ENCODE data around the gene FHIT. TPM values are rescaled to one million over a fixed set of nuclear protein-coding genes. Genes with fewer than 3 reads are reported as not detected.
A peak's percentile ranks its signal among the peaks of the same experiment; 100 is the strongest.

The FHIT gene
- total RNA-seq, 2 experiments from 2014 or later = 86.0 to 90.6 TPM

DNA sequence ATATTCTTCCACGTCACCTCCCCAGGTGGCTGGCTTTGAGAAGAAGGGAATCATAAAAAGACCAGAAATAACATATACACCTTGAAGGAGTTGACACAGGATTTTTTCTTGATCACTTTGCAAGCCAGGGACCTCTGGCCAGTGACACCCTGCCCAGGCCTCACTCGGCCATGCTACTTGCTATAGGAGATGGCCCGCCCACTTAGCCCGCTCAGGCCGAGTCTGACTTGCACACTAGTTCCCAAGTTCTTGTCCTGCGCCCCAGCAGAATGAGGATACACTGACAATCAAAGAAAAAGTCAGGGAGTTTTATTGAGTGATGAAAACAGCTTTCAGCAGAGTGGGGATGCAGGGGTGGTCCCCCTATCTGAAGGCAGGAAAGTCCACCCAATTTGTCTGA, 1155.3 kb downstream of the FHIT start:
- intact Hi-C loops (cut with DNase I, micrococcal nuclease) = no loop called here
- Histone ChIP-seq H3K4me3 (ENCODE audit: low read length) (no peak overlapping the region), H3K27ac (ENCODE audit: low read depth in 1 of 2, low read length in 2 of 2) (no peak overlapping the region), H3K4me1 (ENCODE audit: insufficient read depth, low read length) (peaks cover 4% of the 10 kb centered on the region), H3K27me3 (ENCODE audit: control insufficient read depth in 1 of 2, insufficient read depth in 2 of 2, low read length in 2 of 2) (no peaks in the 10 kb centered on the region), H3K36me3 (ENCODE audit: insufficient read depth, low read length) (no peaks in the 10 kb centered on the region), H3K9me3 (ENCODE audit: control insufficient read depth in 1 of 2, insufficient read depth in 1 of 2, low read length in 2 of 2) (no peaks in the 10 kb centered on the region)
- ATAC-seq (ENCODE audit: poor library complexity) (no peak), DNase-seq (no peak)
- TF ChIP-seq CTCF (IDR thresholded peaks at IDR 0.05) = no peak
- no peaks in the 10 kb centered on the region for H3K27me3 Mint-ChIP-seq
- H3K27ac Mint-ChIP-seq = no peak overlapping the region
- H3K9me3 Mint-ChIP-seq = no peaks in the 10 kb centered on the region
- CTCF ChIA-PET = no interaction called here
- POLR2A ChIA-PET = interaction anchor here (0.8 to 1.6 kb wide), 4 partner anchors 9 to 85 kb away, joined by 3 to 6 read pairs (median 4); no protein-coding TSS in a partner anchor
- peaks cover 40% of the 10 kb centered on the region for H3K4me1 Mint-ChIP-seq (ENCODE audit: low read depth)
- H3K36me3 Mint-ChIP-seq (ENCODE audit: low read depth) = no peaks in the 10 kb centered on the region
- H3K4me3 Mint-ChIP-seq = no peak overlapping the region

GRCh38 chr3:60095516-60095915, 1155.7 kb downstream of the FHIT start:
- CTCF ChIA-PET = no interaction called here

DNA sequence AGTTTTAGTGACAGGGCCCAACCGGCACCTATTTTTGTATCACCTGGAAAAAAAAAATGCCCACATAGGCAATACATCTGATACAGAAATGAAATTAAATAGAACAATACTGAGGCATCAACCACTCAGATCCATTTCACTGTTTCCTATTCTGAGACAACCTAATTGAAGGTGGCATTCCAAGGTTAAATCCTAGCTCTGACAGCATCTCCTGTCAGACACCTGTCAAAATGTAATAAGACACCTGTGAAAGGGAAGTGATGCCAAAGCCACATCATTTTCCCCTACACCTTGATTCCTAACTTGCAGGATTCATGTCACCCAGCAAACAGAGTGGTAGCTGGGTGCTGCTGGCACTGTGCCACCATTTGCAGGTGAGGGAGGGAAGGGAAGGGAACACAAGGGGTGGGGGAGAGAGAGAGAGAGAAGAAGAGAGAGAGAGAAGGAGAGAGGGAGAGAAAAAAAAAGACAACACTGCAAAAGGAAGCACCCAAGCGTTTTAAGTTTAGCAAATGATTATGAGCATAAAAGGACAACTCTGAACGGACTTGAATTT, 1156.8 kb downstream of the FHIT start:
- no peaks in the 10 kb centered on the region for H3K9me3 Mint-ChIP-seq
- ATAC-seq (ENCODE audit: poor library complexity) = peak; percentile 29
- peak overlapping the region; percentile 58 for H3K27ac Mint-ChIP-seq
- intact Hi-C loops (cut with DNase I, micrococcal nuclease) = no loop called here
- no peak overlapping the region for H3K27ac ChIP-seq (ENCODE audit: low read depth in 1 of 2, low read length in 2 of 2)
- peak in 4 of 14 experiments; percentile 10 to 62 (median 30) for DNase-seq
- H3K27me3 ChIP-seq (ENCODE audit: control insufficient read depth in 1 of 2, insufficient read depth in 2 of 2, low read length in 2 of 2) = no peaks in the 10 kb centered on the region
- H3K4me3 ChIP-seq (ENCODE audit: low read length) = no peak overlapping the region
- H3K9me3 ChIP-seq (ENCODE audit: control insufficient read depth in 1 of 2, insufficient read depth in 1 of 2, low read length in 2 of 2) = no peaks in the 10 kb centered on the region
- H3K36me3 Mint-ChIP-seq (ENCODE audit: low read depth) = no peaks in the 10 kb centered on the region
- no peaks in the 10 kb centered on the region for H3K36me3 ChIP-seq (ENCODE audit: insufficient read depth, low read length)
- ChIA-PET CTCF (interaction anchor here (1.3 kb wide), 1 partner anchor 39 kb away, joined by 3 read pairs; no protein-coding TSS in a partner anchor), POLR2A (interaction anchor here (1.3 to 1.6 kb wide), 4 partner anchors 11 to 83 kb away, joined by 3 to 6 read pairs (median 5); no protein-coding TSS in a partner anchor)
- H3K4me3 Mint-ChIP-seq = peak overlapping the region; percentile 39
- no peaks in the 10 kb centered on the region for H3K27me3 Mint-ChIP-seq
- TF ChIP-seq CTCF (IDR thresholded peaks at IDR 0.05) = no peak
- H3K4me1 Mint-ChIP-seq (ENCODE audit: low read depth) = peaks cover 51% of the 10 kb centered on the region
- H3K4me1 ChIP-seq (ENCODE audit: insufficient read depth, low read length) = peaks cover 4% of the 10 kb centered on the region

More at GRCh38 chr3:60095516-60095915, 1155.7 kb downstream of the FHIT start:
- Histone ChIP-seq H3K27ac (ENCODE audit: low read depth in 1 of 2, low read length in 2 of 2) (no peak overlapping the region), H3K9me3 (ENCODE audit: control insufficient read depth in 1 of 2, insufficient read depth in 1 of 2, low read length in 2 of 2) (no peaks in the 10 kb centered on the region), H3K4me3 (ENCODE audit: low read length) (no peak overlapping the region), H3K4me1 (ENCODE audit: insufficient read depth, low read length) (peaks cover 4% of the 10 kb centered on the region), H3K27me3 (ENCODE audit: control insufficient read depth in 1 of 2, insufficient read depth in 2 of 2, low read length in 2 of 2) (no peaks in the 10 kb centered on the region), H3K36me3 (ENCODE audit: insufficient read depth, low read length) (no peaks in the 10 kb centered on the region)
- H3K9me3 Mint-ChIP-seq = no peaks in the 10 kb centered on the region
- ATAC-seq (ENCODE audit: poor library complexity) (no peak), DNase-seq (no peak)
- no peak for TF ChIP-seq CTCF (IDR thresholded peaks at IDR 0.05)
- no peaks in the 10 kb centered on the region for H3K27me3 Mint-ChIP-seq
- peaks cover 43% of the 10 kb centered on the region for H3K4me1 Mint-ChIP-seq (ENCODE audit: low read depth)
- intact Hi-C loops (cut with DNase I, micrococcal nuclease) = no loop called here
- no peaks in the 10 kb centered on the region for H3K36me3 Mint-ChIP-seq (ENCODE audit: low read depth)
- POLR2A ChIA-PET = interaction anchor here (0.8 to 1.6 kb wide), 5 partner anchors 9 to 85 kb away, joined by 3 to 6 read pairs (median 4); no protein-coding TSS in a partner anchor
- H3K4me3 Mint-ChIP-seq = peak overlapping the region; percentile 23
- peak overlapping the region; percentile 58 for H3K27ac Mint-ChIP-seq

Measured in CD4-positive, alpha-beta T cell (primary cell).